Breast epithelium (tissue), 4 donors: Measurements from ENCODE around the gene GNB1L. TPM values are rescaled to one million over a fixed set of nuclear protein-coding genes. Genes with fewer than 3 reads are reported as not detected.

Source experiments
- DNase-seq, 2 donors: peaks; one replicate each; pipeline ENCODE4 v3.0.0-alpha.2; 2019; ENCODE audit warnings: low spot score in 2 of 2
- H3K27ac ChIP-seq, 2 donors: fragments of 200-600 bp; sonication (generic) in 1 of 2; one replicate each; pipeline ENCODE4 v1.5.1; 2016 to 2019; ENCODE audit warnings: mild to moderate bottlenecking in 1 of 2
- H3K27me3 ChIP-seq, 2 donors: fragments of 200-600 bp; sonication (generic) in 1 of 2; one replicate each; pipeline versions ENCODE4 v1.5.1 to v1.6.0; 2017 to 2019; ENCODE audit warnings: control low read depth in 1 of 2, mild to moderate bottlenecking in 1 of 2
- H3K36me3 ChIP-seq: fragments of 200-600 bp; one replicate; pipeline ENCODE4 v1.5.1; 2019
- H3K4me1 ChIP-seq, 2 donors: fragments of 200-600 bp; sonication (generic); one replicate each; pipeline ENCODE4 v1.5.1; 2016 to 2019; ENCODE audit warnings: control low read depth in 1 of 2
- H3K4me3 ChIP-seq, 3 donors: fragments of 200-600 bp; sonication (generic); 1 replicate in 2 of 3; 2 replicates in 1 of 3; pipeline ENCODE4 v1.5.1; 2016 to 2019; ENCODE audit warnings: mild to moderate bottlenecking in 3 of 3, moderate library complexity in 2 of 3
- H3K9me3 ChIP-seq, 2 donors: fragments of 200-600 bp; sonication (generic) in 1 of 2; one replicate each; pipeline ENCODE4 v1.5.1; 2016 to 2019; ENCODE audit warnings: control low read depth in 1 of 2
- POLR2A ChIP-seq: fragments of 450-650 bp; IDR thresholded peaks from one replicate; pipeline ENCODE4 v1.6.1; 2016; ENCODE audit warnings: antibody characterized with exemption, mild to moderate bottlenecking, moderate library complexity
- POLR2AphosphoS5 ChIP-seq, 3 donors: sonication (generic); formaldehyde crosslinking; IDR thresholded peaks; one replicate each; pipeline ENCODE4 v1.6.1; 2017; ENCODE audit warnings: antibody characterized with exemption in 3 of 3
- intact Hi-C: fragments of 100-400 bp; cut with DNase I; formaldehyde crosslinking; loops from one replicate; pipeline ENCODE4 v1.15.1; 2023; ENCODE audit warnings: low total_unique reads
- total RNA-seq, 3 donors: library from RNA; depleted of rRNA; stranded (reverse); fragments of >200 nt; gene quantifications; one replicate each; pipeline ENCODE4 v1.1.0, GENCODE V29; 2016
- TF ChIP-seq, protein P1 (sequence below), 3 donors: fragments of 450-650 bp; IDR thresholded peaks; one replicate each; pipeline ENCODE4 v1.5.1; 2016 to 2017; ENCODE audit warnings: antibody characterized with exemption in 3 of 3, mild to moderate bottlenecking in 3 of 3, moderate library complexity in 3 of 3

The GNB1L gene
- total RNA-seq, 3 donors from 2014 or later = 5.6 to 8.2 (median 6.3) TPM

DNA sequence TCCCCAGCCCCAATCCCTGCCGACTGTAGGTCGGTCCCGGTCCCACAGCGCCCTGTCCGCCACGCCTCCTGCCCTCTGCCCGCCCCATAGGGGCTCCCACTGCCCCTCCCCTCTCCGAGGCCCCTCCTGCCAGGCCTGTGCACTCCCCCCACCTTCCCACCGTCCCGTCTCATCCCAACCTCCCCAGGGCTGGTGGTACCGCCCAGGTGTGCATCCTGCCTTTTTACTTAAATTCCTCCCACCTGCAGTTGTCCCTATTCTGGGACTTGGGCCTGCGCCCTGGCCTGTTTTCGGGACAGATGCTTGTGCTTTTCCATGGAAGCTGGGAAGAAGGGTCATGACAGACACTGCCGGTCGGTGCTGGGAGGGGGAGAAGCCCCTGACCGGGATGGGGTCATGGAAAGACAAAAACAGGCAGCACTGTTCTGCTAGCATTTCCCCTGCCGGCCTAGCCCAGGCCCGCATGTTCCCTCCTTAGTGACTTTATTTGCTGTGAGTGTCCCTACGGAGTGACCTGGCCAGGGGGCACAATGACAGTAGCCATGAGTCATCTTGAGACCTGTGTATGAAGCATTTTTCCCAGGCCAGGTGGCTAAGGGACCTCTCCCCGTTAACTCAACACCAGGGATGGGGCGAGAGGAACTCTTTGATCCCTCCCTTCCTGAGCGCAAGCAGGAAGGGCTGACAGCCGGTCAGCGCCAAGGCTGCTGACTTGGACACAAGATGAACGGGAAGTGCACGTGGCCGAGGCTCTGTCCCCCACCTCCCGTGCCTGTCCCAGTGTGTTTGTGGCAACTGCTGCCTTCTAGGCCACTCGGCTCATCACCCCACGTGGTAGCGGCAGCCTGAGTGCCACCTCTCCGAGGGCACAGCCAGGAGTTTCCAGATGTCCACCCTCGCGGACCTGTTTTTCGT lies 87.0 kb downstream of the GNB1L start:
- peak overlapping the region; percentile 49 to 73 (median 50) for H3K4me3 ChIP-seq
- H3K27ac ChIP-seq = peak overlapping the region in 1 of 2 donors; percentile 7
- H3K4me1 ChIP-seq = peaks cover 0 to 4% of the 10 kb centered on the region in 2 donors
- no peaks in the 10 kb centered on the region for H3K36me3 ChIP-seq
- H3K9me3 ChIP-seq = no peaks in the 10 kb centered on the region
- peak in 2 of 3 donors; percentile 30 to 43 for TF ChIP-seq POLR2AphosphoS5 (IDR thresholded peaks at IDR 0.05)
- TF ChIP-seq, protein P1, sequence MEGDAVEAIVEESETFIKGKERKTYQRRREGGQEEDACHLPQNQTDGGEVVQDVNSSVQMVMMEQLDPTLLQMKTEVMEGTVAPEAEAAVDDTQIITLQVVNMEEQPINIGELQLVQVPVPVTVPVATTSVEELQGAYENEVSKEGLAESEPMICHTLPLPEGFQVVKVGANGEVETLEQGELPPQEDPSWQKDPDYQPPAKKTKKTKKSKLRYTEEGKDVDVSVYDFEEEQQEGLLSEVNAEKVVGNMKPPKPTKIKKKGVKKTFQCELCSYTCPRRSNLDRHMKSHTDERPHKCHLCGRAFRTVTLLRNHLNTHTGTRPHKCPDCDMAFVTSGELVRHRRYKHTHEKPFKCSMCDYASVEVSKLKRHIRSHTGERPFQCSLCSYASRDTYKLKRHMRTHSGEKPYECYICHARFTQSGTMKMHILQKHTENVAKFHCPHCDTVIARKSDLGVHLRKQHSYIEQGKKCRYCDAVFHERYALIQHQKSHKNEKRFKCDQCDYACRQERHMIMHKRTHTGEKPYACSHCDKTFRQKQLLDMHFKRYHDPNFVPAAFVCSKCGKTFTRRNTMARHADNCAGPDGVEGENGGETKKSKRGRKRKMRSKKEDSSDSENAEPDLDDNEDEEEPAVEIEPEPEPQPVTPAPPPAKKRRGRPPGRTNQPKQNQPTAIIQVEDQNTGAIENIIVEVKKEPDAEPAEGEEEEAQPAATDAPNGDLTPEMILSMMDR (IDR thresholded peaks at IDR 0.05) = no peak
- no peak for TF ChIP-seq POLR2A
- intact Hi-C loops = no loop called here
- H3K27me3 ChIP-seq = peaks cover 0 to 25% of the 10 kb centered on the region in 2 donors
- DNase-seq = no peak

DNA sequence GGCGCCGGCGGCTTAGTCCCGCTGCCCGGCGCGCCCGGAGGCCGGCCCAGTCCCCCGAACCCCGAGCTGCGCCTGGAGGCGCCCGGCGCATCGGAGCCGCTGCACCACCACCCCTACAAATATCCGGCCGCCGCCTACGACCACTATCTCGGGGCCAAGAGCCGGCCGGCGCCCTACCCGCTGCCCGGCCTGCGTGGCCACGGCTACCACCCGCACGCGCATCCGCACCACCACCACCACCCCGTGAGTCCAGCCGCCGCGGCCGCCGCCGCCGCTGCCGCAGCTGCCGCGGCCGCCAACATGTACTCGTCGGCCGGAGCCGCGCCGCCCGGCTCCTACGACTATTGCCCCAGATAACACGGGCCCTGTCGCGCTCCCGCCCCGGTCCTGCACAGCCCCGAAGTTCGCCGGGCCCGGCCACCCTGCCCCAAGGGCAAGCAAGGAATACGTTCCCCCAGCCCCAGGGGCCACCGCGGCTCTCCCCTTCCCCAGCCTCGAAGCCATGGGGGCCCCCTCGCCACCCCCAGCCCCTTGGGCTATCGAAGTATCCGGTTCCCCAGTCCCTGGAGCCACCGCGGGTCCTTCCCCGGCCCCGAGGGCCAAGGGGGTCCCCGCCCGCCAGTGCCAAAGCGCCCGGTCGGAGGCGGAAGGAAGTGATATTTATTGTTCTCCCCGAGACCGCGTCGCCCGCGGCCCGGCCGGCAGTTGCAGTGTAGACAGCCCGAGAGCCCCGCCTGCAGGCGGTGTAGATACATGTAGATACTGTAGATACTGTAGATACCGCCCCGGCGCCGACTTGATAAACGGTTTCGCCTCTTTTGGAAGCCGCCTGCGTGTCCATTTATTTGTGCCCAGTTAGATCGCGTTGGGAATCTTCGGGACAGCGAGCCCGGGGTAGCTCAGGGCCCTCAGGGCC lies 87.9 kb downstream of the GNB1L start:
- H3K27me3 ChIP-seq = peaks cover 0 to 25% of the 10 kb centered on the region in 2 donors

GRCh38 chr22:19766240-19766510 lies 88.5 kb downstream of the GNB1L start:
- intact Hi-C loops = no loop called here
- DNase-seq = no peak
- Histone ChIP-seq H3K4me1 (peaks cover 0 to 4% of the 10 kb centered on the region in 2 donors), H3K4me3 (peak overlapping the region; percentile 49 to 73 (median 50)), H3K9me3 (no peaks in the 10 kb centered on the region), H3K27me3 (peaks cover 0 to 25% of the 10 kb centered on the region in 2 donors), H3K27ac (peak overlapping the region in 1 of 2 donors; percentile 45), H3K36me3 (no peaks in the 10 kb centered on the region)
- TF ChIP-seq, protein P1 (IDR thresholded peaks at IDR 0.05) = no peak
- TF ChIP-seq POLR2A (no peak), POLR2AphosphoS5 (IDR thresholded peaks at IDR 0.05) (no peak)

More for the DNA sequence above, 87.9 kb downstream of the GNB1L start:
- Histone ChIP-seq H3K36me3 (no peaks in the 10 kb centered on the region), H3K27ac (peak overlapping the region in 1 of 2 donors; percentile 45), H3K4me1 (peaks cover 0 to 4% of the 10 kb centered on the region in 2 donors), H3K9me3 (no peaks in the 10 kb centered on the region), H3K4me3 (peak overlapping the region; percentile 49 to 73 (median 50))
- intact Hi-C loops = no loop called here
- DNase-seq = no peak
- TF ChIP-seq POLR2A (no peak), POLR2AphosphoS5 (IDR thresholded peaks at IDR 0.05) (no peak)
- TF ChIP-seq, protein P1 (IDR thresholded peaks at IDR 0.05) = no peak

- peak overlapping the region in 1 of 2 donors; percentile 45 for H3K27ac ChIP-seq
- no peaks in the 10 kb centered on the region for H3K36me3 ChIP-seq
- H3K9me3 ChIP-seq = no peaks in the 10 kb centered on the region
- peaks cover 0 to 25% of the 10 kb centered on the region in 2 donors for H3K27me3 ChIP-seq
- TF ChIP-seq POLR2A = no peak
- intact Hi-C loops = no loop called here
- no peak for DNase-seq
- H3K4me1 ChIP-seq = peaks cover 0 to 4% of the 10 kb centered on the region in 2 donors
- peak overlapping the region; percentile 49 to 73 (median 50) for H3K4me3 ChIP-seq
Observed at GRCh38 chr22:19765477-19766239, 89.0 kb downstream of the GNB1L start.
